Esophagus squamous epithelium (tissue), 5 donors: Measurements from ENCODE around the gene FAS. TPM values are rescaled to one million over a fixed set of nuclear protein-coding genes. Genes with fewer than 3 reads are reported as not detected.

Source experiments
- DNase-seq: peaks from one replicate; lab custom pipeline; 2025; lab: John Stamatoyannopoulos, UW
- H3K27ac ChIP-seq, 4 donors: fragments of 200-600 bp; sonication (generic); one replicate each; pipeline ENCODE4 v1.5.1; 2016 to 2019; ENCODE audit warnings: mild to moderate bottlenecking in 1 of 4
- H3K27me3 ChIP-seq, 4 donors: fragments of 200-600 bp; sonication (generic); 1 replicate in 3 of 4; 2 replicates in 1 of 4; pipeline versions ENCODE4 v1.5.1 to v1.6.0; 2017 to 2021; ENCODE audit warnings: antibody characterized with exemption in 1 of 4
- H3K36me3 ChIP-seq, 3 donors: fragments of 200-600 bp; sonication (generic); one replicate each; pipeline ENCODE4 v1.5.1; 2016 to 2019
- H3K4me1 ChIP-seq, 3 donors: fragments of 200-600 bp; sonication (generic); one replicate each; pipeline ENCODE4 v1.5.1; 2017 to 2019
- H3K4me3 ChIP-seq, 4 donors: fragments of 200-600 bp; sonication (generic); 1 replicate in 3 of 4; 2 replicates in 1 of 4; pipeline ENCODE4 v1.5.1; 2016 to 2019; ENCODE audit warnings: mild to moderate bottlenecking in 2 of 4, moderate library complexity in 1 of 4
- H3K9me3 ChIP-seq, 3 donors: fragments of 200-600 bp; sonication (generic); one replicate each; pipeline ENCODE4 v1.5.1; 2016 to 2019
- CTCF ChIP-seq, 6 experiments: fragments of 450-650 bp in 4 of 6; fragments of 200-600 bp in 2 of 6; sonication (generic) in 2 of 6; IDR thresholded peaks; one replicate each; pipeline ENCODE4 v1.5.1; 2016 to 2019; ENCODE audit warnings: antibody characterized with exemption in 6 of 6, mild to moderate bottlenecking in 4 of 6, moderate library complexity in 4 of 6
- POLR2A ChIP-seq, 4 donors: fragments of 450-650 bp; IDR thresholded peaks; one replicate each; pipeline ENCODE4 v1.6.1; 2017; ENCODE audit warnings: antibody characterized with exemption in 4 of 4, mild to moderate bottlenecking in 4 of 4, moderate library complexity in 3 of 4
- WGBS, 2 donors: methylation state at CpG; one replicate each; pipeline ENCODE4 v1.1.5; 2018; 5-methylcytosine and 5-hydroxymethylcytosine counted together
- intact Hi-C: fragments of 100-400 bp; cut with DNase I; formaldehyde crosslinking; loops from one replicate; pipeline ENCODE4 v1.15.0; 2022
- total RNA-seq, 4 donors: library from RNA; depleted of rRNA; stranded (reverse); fragments of >200 nt; gene quantifications; one replicate each; pipeline ENCODE4 v1.1.0, GENCODE V29; 2016
- donor health status: DM: yes; HTN: yes; CAD: no.

The FAS gene
- total RNA-seq, 4 donors from 2014 or later, result 14.9 to 33.6 (median 19.4) TPM

GRCh38 chr10:88995156-88995876 lies 4.7 kb downstream of the FAS start:
- H3K4me3 ChIP-seq, result peak overlapping the region in 2 of 4 donors; percentile 8 to 13
- no peaks in the 10 kb centered on the region for H3K36me3 ChIP-seq
- intact Hi-C loops, result no loop called here
- H3K9me3 ChIP-seq, result no peaks in the 10 kb centered on the region
- H3K27ac ChIP-seq, result peak overlapping the region; percentile 1 to 67 (median 49)
- H3K4me1 ChIP-seq, result peaks cover 7 to 88% (median 7%) of the 10 kb centered on the region in 3 donors
- no peak for DNase-seq
- 38 to 66% methylated on average over 7 of the region's 7 CpGs for WGBS, 2 donors
- TF ChIP-seq POLR2A (IDR thresholded peaks at IDR 0.05), result no peak
- TF ChIP-seq CTCF (IDR thresholded peaks at IDR 0.05), result no peak
- no peaks in the 10 kb centered on the region for H3K27me3 ChIP-seq

GRCh38 chr10:88996927-88997326 lies 6.3 kb downstream of the FAS start:
- intact Hi-C loops, result no loop called here
- H3K36me3 ChIP-seq, result no peaks in the 10 kb centered on the region
- peak overlapping the region in 2 of 4 donors; percentile 51 to 67 for H3K27ac ChIP-seq
- H3K4me1 ChIP-seq, result peaks cover 9 to 100% (median 11%) of the 10 kb centered on the region in 3 donors
- no peaks in the 10 kb centered on the region for H3K27me3 ChIP-seq
- H3K9me3 ChIP-seq, result no peaks in the 10 kb centered on the region
- TF ChIP-seq CTCF (IDR thresholded peaks at IDR 0.05) (no peak), POLR2A (IDR thresholded peaks at IDR 0.05) (no peak)
- DNase-seq, result no peak
- no peak overlapping the region for H3K4me3 ChIP-seq
- 74 to 93% methylated on average over 1 of the region's 1 CpG for WGBS, 2 donors

- Histone ChIP-seq H3K27ac (peak overlapping the region in 3 of 4 donors; percentile 37 to 75 (median 72)), H3K4me3 (peak overlapping the region in 3 of 4 donors; percentile 0 to 26 (median 13)), H3K36me3 (peaks cover 0 to 22% (median 0%) of the 10 kb centered on the region in 3 donors), H3K4me1 (peaks cover 4 to 94% (median 22%) of the 10 kb centered on the region in 3 donors), H3K9me3 (no peaks in the 10 kb centered on the region), H3K27me3 (no peaks in the 10 kb centered on the region)
- intact Hi-C loops, result no loop called here
- DNase-seq, result no peak
- TF ChIP-seq POLR2A (IDR thresholded peaks at IDR 0.05), result no peak
- TF ChIP-seq CTCF (IDR thresholded peaks at IDR 0.05), result no peak
- WGBS, 2 donors, result 18 to 63% methylated on average over 1 of the region's 1 CpG
These were observed 9.0 kb downstream of the FAS start for GRCh38 chr10:88999625-89000024.

GRCh38 chr10:89001024-89001728 lies 10.6 kb downstream of the FAS start:
- TF ChIP-seq CTCF (IDR thresholded peaks at IDR 0.05) (no peak), POLR2A (IDR thresholded peaks at IDR 0.05) (no peak)
- Histone ChIP-seq H3K27ac (peak overlapping the region in 3 of 4 donors; percentile 49 to 75 (median 72)), H3K4me3 (peak overlapping the region in 2 of 4 donors; percentile 6 to 9), H3K9me3 (no peaks in the 10 kb centered on the region), H3K4me1 (peaks cover 4 to 78% (median 15%) of the 10 kb centered on the region in 3 donors), H3K27me3 (no peaks in the 10 kb centered on the region), H3K36me3 (peaks cover 0 to 28% (median 0%) of the 10 kb centered on the region in 3 donors)
- 49 to 56% methylated on average over 5 of the region's 5 CpGs for WGBS, 2 donors
- intact Hi-C loops, result no loop called here
- DNase-seq, result no peak

GRCh38 chr10:89001729-89002072 lies 11.1 kb downstream of the FAS start:
- 29 to 67% methylated on average over 3 to 4 of the region's 4 CpGs for whole genome bisulfite sequencing, 2 donors
- H3K27ac ChIP-seq, result peak overlapping the region in 3 of 4 donors; percentile 49 to 75 (median 72)
- no peak for DNase-seq
- intact Hi-C loops, result no loop called here
- no peaks in the 10 kb centered on the region for H3K9me3 ChIP-seq
- peaks cover 0 to 28% (median 0%) of the 10 kb centered on the region in 3 donors for H3K36me3 ChIP-seq
- peaks cover 4 to 73% (median 15%) of the 10 kb centered on the region in 3 donors for H3K4me1 ChIP-seq
- no peak for TF ChIP-seq CTCF (IDR thresholded peaks at IDR 0.05)
- no peak for TF ChIP-seq POLR2A (IDR thresholded peaks at IDR 0.05)
- H3K4me3 ChIP-seq, result peak overlapping the region in 1 of 4 donors; percentile 9
- H3K27me3 ChIP-seq, result no peaks in the 10 kb centered on the region
